H1 (cell line): ENCODE results near the gene OR2J1. TPM values are rescaled to one million over a fixed set of nuclear protein-coding genes. Genes with fewer than 3 reads are reported as not detected.

ENCODE experiments used
- CTCF ChIA-PET: fragments of 300-600 bp; sonication (Branson Sonifier 250); formaldehyde crosslinking; loops from one replicate; lab custom pipeline; 2021; ENCODE audit not compliant: partially characterized antibody; lab: Charles Lee
- POLR2A ChIA-PET: fragments of 300-600 bp; sonication (Branson Sonifier 250); formaldehyde crosslinking; loops from one replicate; lab custom pipeline; 2021; ENCODE audit warnings: inconsistent platforms; ENCODE audit not compliant: partially characterized antibody; lab: Charles Lee
- DNase-seq, 2 experiments: peaks; one replicate each; pipeline versions ENCODE4 v3.0.0 to v3.0.0-alpha.2; 2010 to 2022; ENCODE audit warnings: low spot score in 2 of 2, low read depth in 1 of 2, mixed read lengths in 1 of 2
- FAIRE-seq: peaks from 2 replicates; lab custom pipeline; 2011; peaks lifted over from hg19 to GRCh38; lab: Jason Lieb, UNC
- H2AFZ ChIP-seq: 2 replicates; pipeline ENCODE4 v1.8.1; 2012; ENCODE audit warnings: low read length, inconsistent platforms
- H2AK5ac ChIP-seq: 2 replicates; pipeline ENCODE4 v1.6.1; 2013; ENCODE audit warnings: low read depth, low read length
- H2BK120ac ChIP-seq: replicated peaks from 2 replicates; pipeline ENCODE3; 2013; ENCODE audit warnings: low read depth, low read length, inconsistent platforms
- H2BK12ac ChIP-seq: 2 replicates; pipeline ENCODE4 v1.6.1; 2013; ENCODE audit warnings: low read depth, low read length
- H2BK15ac ChIP-seq: 2 replicates; pipeline ENCODE4 v1.6.1; 2013; ENCODE audit warnings: low read length
- H2BK20ac ChIP-seq: 2 replicates; pipeline ENCODE4 v1.6.1; 2013; ENCODE audit warnings: low read length
- H2BK5ac ChIP-seq: 2 replicates; pipeline ENCODE4 v1.6.1; 2013; ENCODE audit warnings: low read depth, low read length
- H3K14ac ChIP-seq: 2 replicates; pipeline ENCODE4 v1.6.1; 2013; ENCODE audit warnings: inconsistent platforms; ENCODE audit not compliant: insufficient read length
- H3K18ac ChIP-seq: 2 replicates; pipeline ENCODE4 v1.6.1; 2013; ENCODE audit warnings: low read length; ENCODE audit errors: extremely low read depth
- H3K23ac ChIP-seq: 2 replicates; pipeline ENCODE4 v1.6.1; 2013; ENCODE audit warnings: inconsistent platforms; ENCODE audit not compliant: insufficient read length
- H3K23me2 ChIP-seq: 2 replicates; pipeline ENCODE4 v1.6.1; 2013; ENCODE audit warnings: low read depth, low read length
- H3K27ac ChIP-seq: 2 replicates; pipeline ENCODE4 v1.6.1; 2011; ENCODE audit warnings: low read depth, low read length, inconsistent platforms
- H3K27me3 ChIP-seq, 4 experiments: replicated peaks in 1 of 4; 1 replicate in 1 of 4; 2 replicates in 3 of 4; pipeline versions ENCODE4 v1.6.1 to v1.8.1; 2011 to 2013; ENCODE audit warnings: low read length in 3 of 4, mild to moderate bottlenecking in 3 of 4, inconsistent platforms in 2 of 4, mixed read lengths in 2 of 4, moderate library complexity in 1 of 4; ENCODE audit not compliant: control insufficient read depth in 3 of 4, insufficient read depth in 3 of 4; ENCODE audit errors: extremely low read depth in 1 of 4
- H3K36me3 ChIP-seq, 4 experiments: 2 replicates each; pipeline versions ENCODE4 v1.6.1 to v1.8.1; 2011 to 2013; ENCODE audit warnings: mild to moderate bottlenecking in 4 of 4, low read length in 3 of 4, moderate library complexity in 2 of 4, control low read depth in 1 of 4, inconsistent platforms in 1 of 4; ENCODE audit not compliant: insufficient read depth in 4 of 4, control insufficient read depth in 2 of 4
- H3K4ac ChIP-seq: replicated peaks from 2 replicates; pipeline ENCODE3; 2013; ENCODE audit warnings: low read length, low read depth, mixed read lengths, inconsistent platforms; ENCODE audit not compliant: insufficient read length
- H3K4me1 ChIP-seq, 4 experiments: replicated peaks in 1 of 4; 1 replicate in 1 of 4; 2 replicates in 3 of 4; pipeline versions ENCODE4 v1.6.1 to v1.8.1; 2011 to 2013; ENCODE audit warnings: low read length in 3 of 4, inconsistent platforms in 2 of 4, mixed read lengths in 1 of 4; ENCODE audit not compliant: insufficient read depth in 4 of 4, control insufficient read depth in 3 of 4
- H3K4me2 ChIP-seq, 2 experiments: 2 replicates each; pipeline versions ENCODE4 v1.6.1 to v1.8.1; 2011 to 2013; ENCODE audit warnings: low read depth in 2 of 2, low read length in 2 of 2, control low read depth in 1 of 2, inconsistent platforms in 1 of 2, mild to moderate bottlenecking in 1 of 2; ENCODE audit not compliant: insufficient read depth in 1 of 2
- H3K4me3 ChIP-seq, 4 experiments: fragments of 200-600, 300-600 bp in 1 of 4; sonication (generic), shearing (Covaris generic), sonication (Bioruptor Twin) in 1 of 4; 2 replicates each; pipeline versions ENCODE4 v1.5.1 to v1.8.1; 2011 to 2016; ENCODE audit warnings: low read length in 4 of 4, low read depth in 3 of 4, control low read depth in 2 of 4, inconsistent platforms in 2 of 4, mild to moderate bottlenecking in 2 of 4, mixed read lengths in 1 of 4, moderate library complexity in 1 of 4; ENCODE audit not compliant: insufficient read depth in 2 of 4; ENCODE audit errors: extremely low read depth in 1 of 4
- H3K56ac ChIP-seq: replicated peaks from 2 replicates; pipeline ENCODE3; 2013; ENCODE audit warnings: low read depth, mild to moderate bottlenecking, mixed read lengths, low read length, inconsistent platforms; ENCODE audit not compliant: insufficient read length
- H3K79me1 ChIP-seq: 2 replicates; pipeline ENCODE4 v1.6.1; 2013; ENCODE audit warnings: low read depth, low read length, control low read depth
- H3K79me2 ChIP-seq, 2 experiments: 2 replicates each; pipeline versions ENCODE4 v1.6.1 to v1.8.1; 2012 to 2013; ENCODE audit warnings: low read length in 2 of 2, mild to moderate bottlenecking in 2 of 2, inconsistent platforms in 1 of 2; ENCODE audit not compliant: insufficient read depth in 2 of 2, control insufficient read depth in 1 of 2
- H3K9ac ChIP-seq, 4 experiments: replicated peaks in 1 of 4; 1 replicate in 1 of 4; 2 replicates in 3 of 4; pipeline versions ENCODE4 v1.6.1 to v1.8.1; 2011 to 2013; ENCODE audit warnings: low read depth in 3 of 4, low read length in 3 of 4, control low read depth in 2 of 4, mild to moderate bottlenecking in 2 of 4, moderate library complexity in 2 of 4, inconsistent platforms in 1 of 4; ENCODE audit errors: extremely low read depth in 1 of 4
- H3K9me3 ChIP-seq, 2 experiments: 2 replicates each; pipeline versions ENCODE4 v1.6.1 to v1.8.1; 2012 to 2013; ENCODE audit warnings: mild to moderate bottlenecking in 2 of 2, moderate library complexity in 2 of 2, control low read depth in 1 of 2, inconsistent platforms in 1 of 2, low read depth in 1 of 2, low read length in 1 of 2, mixed read lengths in 1 of 2; ENCODE audit not compliant: insufficient read depth in 2 of 2
- H4K20me1 ChIP-seq, 2 experiments: replicated peaks in 1 of 2; 2 replicates each; pipeline versions ENCODE3 to v1.8.1; 2011 to 2013; ENCODE audit warnings: inconsistent platforms in 2 of 2, low read length in 2 of 2, mild to moderate bottlenecking in 1 of 2; ENCODE audit not compliant: insufficient read depth in 2 of 2, control insufficient read depth in 1 of 2
- H4K5ac ChIP-seq: 2 replicates; pipeline ENCODE4 v1.6.1; 2013; ENCODE audit warnings: low read length, low read depth, mixed read lengths, inconsistent platforms; ENCODE audit not compliant: insufficient read length
- H4K8ac ChIP-seq: 2 replicates; pipeline ENCODE4 v1.8.0; 2013; ENCODE audit warnings: mild to moderate bottlenecking, moderate library complexity, low read length, inconsistent platforms; ENCODE audit not compliant: insufficient read depth; ENCODE audit errors: extremely low read depth
- H4K91ac ChIP-seq: replicated peaks from 2 replicates; pipeline ENCODE3; 2013; ENCODE audit warnings: low read length, mixed read lengths, inconsistent platforms; ENCODE audit not compliant: insufficient read length
- EP300 ChIP-seq, 2 experiments: IDR thresholded peaks; 1 replicate in 1 of 2; 2 replicates in 1 of 2; pipeline ENCODE4 v1.6.1; 2011 to 2012; ENCODE audit warnings: low read depth in 2 of 2, low read length in 2 of 2, mild to moderate bottlenecking in 2 of 2, borderline replicate concordance in 1 of 2, inconsistent platforms in 1 of 2, moderate library complexity in 1 of 2
- ZNF274 ChIP-seq: IDR thresholded peaks from 2 replicates; pipeline ENCODE4 v1.7.0; 2012; ENCODE audit warnings: low read length, borderline replicate concordance; ENCODE audit errors: extremely low read depth
- WGBS, 2 experiments: shearing (Covaris generic) in 1 of 2; methylation state at CpG; one replicate each; pipeline versions ENCODE4 v1.1.6 to v1.1.7; 2013 to 2015; ENCODE audit warnings: low lambda C conversion rate in 2 of 2, mixed read lengths in 2 of 2, inconsistent platforms in 1 of 2, low coverage in 1 of 2, missing lambda C conversion rate in 1 of 2; ENCODE audit not compliant: insufficient replicate concordance in 2 of 2, insufficient coverage in 1 of 2, insufficient read length in 1 of 2; ENCODE audit errors: extremely low coverage in 1 of 2, missing lambda C conversion rate in 1 of 2; 5-methylcytosine and 5-hydroxymethylcytosine counted together
- long read RNA-seq, 2 experiments: library from RNA in 1 of 2; library from capped mRNA in 1 of 2; stranded (forward); transcript quantifications; one replicate each; pipeline ENCODE4 v2.0.0, GENCODE V29; 2021; ENCODE audit warnings: inconsistent platforms in 1 of 2
- polyA minus RNA-seq, 3 experiments: library from RNA; depleted of rRNA, polyadenylated mRNA; stranded (reverse); fragments of >200 nt; gene quantifications; 1 replicate in 2 of 3; 2 replicates in 1 of 3; pipeline ENCODE4 v1.2.3, GENCODE V29; 2011
- polyA plus RNA-seq, 7 experiments: library from polyadenylated mRNA; depleted of rRNA in 3 of 7; stranded (reverse) in 5 of 7; unstranded in 2 of 7; fragments of >200 nt in 5 of 7; fragments of 200-250 nt in 2 of 7; gene quantifications; 1 replicate in 5 of 7; 2 replicates in 1 of 7; 4 replicates in 1 of 7; pipeline versions ENCODE4 v1.2.1 to v1.2.3, GENCODE V29; 2011 to 2013; ENCODE audit warnings: missing spikeins in 2 of 7, mixed read lengths in 2 of 7
- total RNA-seq: library from RNA; stranded (reverse); fragmentation: NEBNext Ultra II Directional; extraction: Animal tissue kit (Norgen Biotek cat#: 25700); gene quantifications from 2 replicates; pipeline ENCODE4 v1.2.1, GENCODE V29; 2021

Gene OR2J1
- total RNA-seq, result not detected in 2 replicates
- not detected in 2 replicates for polyA plus RNA-seq (2011; rRNA removed)
- not detected for polyA plus RNA-seq (2011; cell fraction: cytosol; rRNA removed)
- polyA plus RNA-seq (2011; cell fraction: nucleus; rRNA removed), result not detected
- not detected in 4 replicates for polyA plus RNA-seq (2012, experiment 1 of 2)
- not detected for polyA plus RNA-seq (2012, experiment 2 of 2)
- not detected for polyA plus RNA-seq (2013, experiment 1 of 2)
- polyA plus RNA-seq (2013, experiment 2 of 2), result not detected
- polyA minus RNA-seq (2011; rRNA and poly(A)+ RNA removed), result not detected in 2 replicates
- not detected for polyA minus RNA-seq (2011; cell fraction: cytosol; rRNA and poly(A)+ RNA removed)
- polyA minus RNA-seq (2011; cell fraction: nucleus; rRNA and poly(A)+ RNA removed), result not detected
- long read RNA-seq, experiment 1, result 0 reads
- long read RNA-seq, experiment 2, result 0 reads

GRCh38 chr6:29099190-29099589 is at the start of gene OR2J1:
Gene OR2J1 (plus strand): TSS chr6:29099490. CDS start chr6:29100943, 1,453 bp downstream.
- no peak within 1 kb of the TSS for H3K4me2 ChIP-seq
- H3K23me2 ChIP-seq, result no peaks in the 10 kb centered on the region; the same call in 1 of the 2 replicates
- no peak within 1 kb of the TSS for H3K9ac ChIP-seq
- H3K36me3 ChIP-seq, result no peaks in the 10 kb centered on the region
- no peak within 1 kb of the TSS for H2AFZ ChIP-seq
- H2BK15ac ChIP-seq, result no peak within 1 kb of the TSS
- no peak within 1 kb of the TSS for H2AK5ac ChIP-seq
- no peak within 1 kb of the TSS for H3K56ac ChIP-seq
- no peak within 1 kb of the TSS for H2BK12ac ChIP-seq
- ChIA-PET CTCF (no interaction called here), POLR2A (no interaction called here)
- no peaks in the 10 kb centered on the region for H3K79me1 ChIP-seq
- H2BK20ac ChIP-seq, result no peak within 1 kb of the TSS
- H4K91ac ChIP-seq, result no peak within 1 kb of the TSS
- no peaks in the 10 kb centered on the region for H3K27me3 ChIP-seq
- no peak within 1 kb of the TSS for H4K5ac ChIP-seq
- H3K23ac ChIP-seq, result no peak within 1 kb of the TSS
- no peak within 1 kb of the TSS for H2BK120ac ChIP-seq
- FAIRE-seq, result no peak
- no peak within 1 kb of the TSS for H3K4me3 ChIP-seq
- TF ChIP-seq ZNF274 (no peak), EP300 (IDR thresholded peaks at IDR 0.05; ENCODE audit: borderline replicate concordance in 1 of 2, low read depth in 2 of 2, low read length in 2 of 2) (no peak)
- H3K14ac ChIP-seq, result no peak within 1 kb of the TSS
- WGBS, 2 experiments, result 90% methylated on average over 3 of the region's 3 CpGs; no CpG with 5 or more reads in 1 of the 2 experiments
- no peak within 1 kb of the TSS for H4K8ac ChIP-seq
- H4K20me1 ChIP-seq, result no peaks in the 10 kb centered on the region
- DNase-seq, result no peak
- no peak within 1 kb of the TSS for H3K18ac ChIP-seq
- H3K79me2 ChIP-seq, result no peaks in the 10 kb centered on the region
- no peak within 1 kb of the TSS for H3K27ac ChIP-seq
- H3K9me3 ChIP-seq, result no peaks in the 10 kb centered on the region
- H3K4ac ChIP-seq, result no peak within 1 kb of the TSS
- H3K4me1 ChIP-seq, result no peaks in the 10 kb centered on the region
- H2BK5ac ChIP-seq, result no peak within 1 kb of the TSS
